Kidney (tissue), 14 donors: ENCODE data around the gene GJE1. TPM values are rescaled to one million over a fixed set of nuclear protein-coding genes. Genes with fewer than 3 reads are reported as not detected.

ENCODE experiments used
- DNase-seq, 5 donors: peaks; one replicate each; pipeline ENCODE4 v3.0.0-alpha.2; 2013 to 2020
- FAIRE-seq: peaks from 2 replicates; lab custom pipeline; 2012; peaks lifted over from hg19 to GRCh38; lab: Jason Lieb, UNC
- H3K27ac ChIP-seq, 2 donors: one replicate each; pipeline ENCODE4 v1.7.0; 2013; ENCODE audit warnings: low read depth in 2 of 2, low read length in 2 of 2, inconsistent platforms in 1 of 2
- H3K27me3 ChIP-seq: one replicate; pipeline ENCODE4 v1.7.1; 2013; ENCODE audit warnings: low read length, inconsistent platforms; ENCODE audit not compliant: control insufficient read depth, insufficient read depth
- H3K36me3 ChIP-seq, 3 donors: one replicate each; pipeline versions ENCODE4 v1.7.0 to v1.7.1; 2013; ENCODE audit warnings: low read length in 3 of 3, control low read depth in 1 of 3, inconsistent platforms in 1 of 3; ENCODE audit not compliant: insufficient read depth in 3 of 3, control insufficient read depth in 2 of 3
- H3K4me1 ChIP-seq, 3 donors: one replicate each; pipeline versions ENCODE4 v1.7.0 to v1.7.1; 2013; ENCODE audit warnings: low read length in 3 of 3, inconsistent platforms in 1 of 3, low read depth in 1 of 3; ENCODE audit not compliant: control insufficient read depth in 2 of 3, insufficient read depth in 2 of 3
- H3K4me3 ChIP-seq, 3 donors: one replicate each; pipeline versions ENCODE4 v1.7.0 to v1.8.1; 2013; ENCODE audit warnings: low read length in 3 of 3, control low read depth in 1 of 3, inconsistent platforms in 1 of 3
- H3K9ac ChIP-seq, 3 donors: one replicate each; pipeline versions ENCODE4 v1.7.0 to v1.7.1; 2013; ENCODE audit warnings: low read length in 3 of 3, control low read depth in 1 of 3, inconsistent platforms in 1 of 3
- H3K9me3 ChIP-seq, 3 donors: one replicate each; pipeline versions ENCODE4 v1.7.0 to v1.7.1; 2013; ENCODE audit warnings: low read length in 3 of 3, control low read depth in 1 of 3, inconsistent platforms in 1 of 3; ENCODE audit not compliant: control insufficient read depth in 2 of 3, insufficient read depth in 1 of 3
- CTCF ChIP-seq: IDR thresholded peaks from 3 replicates; pipeline ENCODE4 v1.5.1; 2012; ENCODE audit warnings: mild to moderate bottlenecking, moderate library complexity, borderline replicate concordance; ENCODE audit not compliant: insufficient read depth; ENCODE audit errors: extremely low read depth
- intact Hi-C: fragments of 100-400 bp; cut with DNase I; formaldehyde crosslinking; loops from one replicate; pipeline ENCODE4 v1.11.1; 2022
- polyA plus RNA-seq: library from polyadenylated mRNA; stranded (reverse); fragments of 350-450 nt; fragmentation: Illumina TruSeq; extraction: RNeasy Lipid Tissue Mini Kit (QIAGEN cat#74804); gene quantifications from one replicate; pipeline ENCODE4 v1.2.3, GENCODE V29; 2014; ENCODE audit warnings: low read depth, low replicate concordance; ENCODE audit not compliant: insufficient read depth
- total RNA-seq: library from RNA; stranded (reverse); fragmentation: NEBNext Ultra II Directional; extraction: Animal tissue kit (Norgen Biotek cat#: 25700); gene quantifications from one replicate; pipeline ENCODE4 v1.2.1, GENCODE V29; 2021
- donor health status: control.
- donor health status: control.
- donor health status: control.
- donor health status: control.
- donor health status: control.
- donor health status: DM: yes; HTN: yes; CAD: no.
- donor health status: Normal renal cell carcinoma (clear cell type).

GJE1 gene
- total and polyA plus RNA-seq, 2 donors from 2014 or later = not detected

GRCh38 chr6:142178129-142178528, 45.4 kb downstream of the GJE1 start:
- peaks cover 0 to 3% (median 2%) of the 10 kb centered on the region in 3 donors for H3K36me3 ChIP-seq
- no peak for DNase-seq

GRCh38 chr6:142182004-142182403, 49.3 kb downstream of the GJE1 start:
- Histone ChIP-seq H3K9ac (no peak overlapping the region), H3K36me3 (peaks cover 0 to 2% (median 0%) of the 10 kb centered on the region in 3 donors), H3K27ac (no peak overlapping the region), H3K27me3 (no peaks in the 10 kb centered on the region), H3K9me3 (no peaks in the 10 kb centered on the region), H3K4me3 (no peak overlapping the region), H3K4me1 (no peaks in the 10 kb centered on the region)
- TF ChIP-seq CTCF = no peak
- DNase-seq = no peak
- no peak for FAIRE-seq
- intact Hi-C loops = no loop called here

More at GRCh38 chr6:142178129-142178528, 45.4 kb downstream of the GJE1 start:
- Histone ChIP-seq H3K9me3 (no peaks in the 10 kb centered on the region), H3K27ac (no peak overlapping the region), H3K4me3 (no peak overlapping the region), H3K9ac (no peak overlapping the region), H3K27me3 (no peaks in the 10 kb centered on the region), H3K4me1 (no peaks in the 10 kb centered on the region)
- FAIRE-seq = no peak
- intact Hi-C loops = no loop called here
- no peak for TF ChIP-seq CTCF

- no peak overlapping the region for H3K27ac ChIP-seq
- FAIRE-seq (no peak), DNase-seq (peak in 1 of 5 donors; percentile 3)
- no peaks in the 10 kb centered on the region for H3K27me3 ChIP-seq
- H3K9ac ChIP-seq = no peak overlapping the region
- intact Hi-C loops = no loop called here
- no peaks in the 10 kb centered on the region for H3K4me1 ChIP-seq
- TF ChIP-seq CTCF = no peak
- no peaks in the 10 kb centered on the region for H3K9me3 ChIP-seq
- no peaks in the 10 kb centered on the region for H3K36me3 ChIP-seq
- H3K4me3 ChIP-seq = no peak overlapping the region
Measured at GRCh38 chr6:142183351-142183750, 50.6 kb downstream of the GJE1 start.

- Histone ChIP-seq H3K27ac (no peak overlapping the region), H3K4me3 (no peak overlapping the region), H3K36me3 (no peaks in the 10 kb centered on the region), H3K4me1 (no peaks in the 10 kb centered on the region), H3K27me3 (no peaks in the 10 kb centered on the region), H3K9ac (no peak overlapping the region), H3K9me3 (no peaks in the 10 kb centered on the region)
- FAIRE-seq (no peak), DNase-seq (no peak)
- intact Hi-C loops = no loop called here
- no peak for TF ChIP-seq CTCF
Measured at GRCh38 chr6:142184307-142184706, 51.6 kb downstream of the GJE1 start.
